Renal pelvis (tissue), 12 donors: ENCODE data around the gene THAP11. TPM values are rescaled to one million over a fixed set of nuclear protein-coding genes. Genes with fewer than 3 reads are reported as not detected.
A peak's percentile ranks its signal among the peaks of the same experiment; 100 is the strongest.

Experiments
- DNase-seq: peaks from one replicate; pipeline ENCODE4 v3.0.0-alpha.2; 2013
- long read RNA-seq, 16 experiments: transcript quantifications; one replicate each; lab custom pipeline, GENCODE V29; 2026
- polyA plus RNA-seq, 3 donors: library from polyadenylated mRNA; unstranded; fragments of 120-200 nt; gene quantifications; one replicate each; pipeline ENCODE4 v1.2.1, GENCODE V29; 2013; ENCODE audit not compliant: insufficient read length in 3 of 3

THAP11 gene
- polyA plus RNA-seq = 10 to 100 TPM; 30.9 to 39.5 (median 33.4) TPM
- long read RNA-seq, donor 1, transcript THAP11-201 (1 exons, 2,114 nt) = major isoform, 31 of 31 reads
- long read RNA-seq, donor 1, partial matches to known transcripts = 0 of 31 reads
- long read RNA-seq, donor 1, other reads (novel, unspliced or antisense) = 0 of 31 reads
- long read RNA-seq, donor 2, transcript THAP11-201 (1 exons, 2,114 nt) = major isoform, 45 of 45 reads
- long read RNA-seq, donor 2, partial matches to known transcripts = 0 of 45 reads
- long read RNA-seq, donor 2, other reads (novel, unspliced or antisense) = 0 of 45 reads
- long read RNA-seq, donor 3, transcript THAP11-201 (1 exons, 2,114 nt) = major isoform, 42 of 42 reads
- long read RNA-seq, donor 3, partial matches to known transcripts = 0 of 42 reads
- long read RNA-seq, donor 3, other reads (novel, unspliced or antisense) = 0 of 42 reads
- long read RNA-seq, donor 4, transcript THAP11-201 (1 exons, 2,114 nt) = major isoform, 67 of 67 reads
- long read RNA-seq, donor 4, partial matches to known transcripts = 0 of 67 reads
- long read RNA-seq, donor 4, other reads (novel, unspliced or antisense) = 0 of 67 reads
- long read RNA-seq, donor 5, transcript THAP11-201 (1 exons, 2,114 nt) = major isoform, 36 of 36 reads
- long read RNA-seq, donor 5, partial matches to known transcripts = 0 of 36 reads
- long read RNA-seq, donor 5, other reads (novel, unspliced or antisense) = 0 of 36 reads
- long read RNA-seq, donor 6, transcript THAP11-201 (1 exons, 2,114 nt) = major isoform, 41 of 41 reads
- long read RNA-seq, donor 6, partial matches to known transcripts = 0 of 41 reads
- long read RNA-seq, donor 6, other reads (novel, unspliced or antisense) = 0 of 41 reads
- long read RNA-seq, donor 7, transcript THAP11-201 (1 exons, 2,114 nt) = major isoform, 76 of 76 reads
- long read RNA-seq, donor 7, partial matches to known transcripts = 0 of 76 reads
- long read RNA-seq, donor 7, other reads (novel, unspliced or antisense) = 0 of 76 reads
- long read RNA-seq, donor 8, transcript THAP11-201 (1 exons, 2,114 nt) = major isoform, 27 of 27 reads
- long read RNA-seq, donor 8, partial matches to known transcripts = 0 of 27 reads
- long read RNA-seq, donor 8, other reads (novel, unspliced or antisense) = 0 of 27 reads
- long read RNA-seq, donor 9, transcript THAP11-201 (1 exons, 2,114 nt) = major isoform, 65 of 65 reads
- long read RNA-seq, donor 9, partial matches to known transcripts = 0 of 65 reads
- long read RNA-seq, donor 9, other reads (novel, unspliced or antisense) = 0 of 65 reads
- long read RNA-seq, donor 10, transcript THAP11-201 (1 exons, 2,114 nt) = major isoform, 56 of 56 reads
- long read RNA-seq, donor 10, partial matches to known transcripts = 0 of 56 reads
- long read RNA-seq, donor 10, other reads (novel, unspliced or antisense) = 0 of 56 reads
- long read RNA-seq, donor 11, transcript THAP11-201 (1 exons, 2,114 nt) = major isoform, 39 of 39 reads
- long read RNA-seq, donor 11, partial matches to known transcripts = 0 of 39 reads
- long read RNA-seq, donor 11, other reads (novel, unspliced or antisense) = 0 of 39 reads
- long read RNA-seq, donor 12, transcript THAP11-201 (1 exons, 2,114 nt) = major isoform, 52 of 52 reads
- long read RNA-seq, donor 12, partial matches to known transcripts = 0 of 52 reads
- long read RNA-seq, donor 12, other reads (novel, unspliced or antisense) = 0 of 52 reads
- long read RNA-seq, donor 13, transcript THAP11-201 (1 exons, 2,114 nt) = major isoform, 36 of 36 reads
- long read RNA-seq, donor 13, partial matches to known transcripts = 0 of 36 reads
- long read RNA-seq, donor 13, other reads (novel, unspliced or antisense) = 0 of 36 reads
- long read RNA-seq, donor 14 = 0 reads
- long read RNA-seq, donor 15 = 0 reads
- long read RNA-seq, donor 16, transcript THAP11-201 (1 exons, 2,114 nt) = major isoform, 64 of 64 reads
- long read RNA-seq, donor 16, partial matches to known transcripts = 0 of 64 reads
- long read RNA-seq, donor 16, other reads (novel, unspliced or antisense) = 0 of 64 reads

- DNase-seq = peak; percentile 95
Measured at GRCh38 chr16:67841816-67842508, at the start of gene THAP11. Gene THAP11, plus strand, starts transcription at chr16:67842320. Its CDS starts 235 bp downstream, at chr16:67842555.

- no peak for DNase-seq
Measured at GRCh38 chr16:67796099-67796718, 45.9 kb upstream of the THAP11 start.

- no peak for DNase-seq
Measured at GRCh38 chr16:67800338-67800926, 41.7 kb upstream of the THAP11 start.

- no peak for DNase-seq
Measured at GRCh38 chr16:67801241-67801640, 40.9 kb upstream of the THAP11 start.

- DNase-seq = no peak
Measured at GRCh38 chr16:67801883-67802282, 40.2 kb upstream of the THAP11 start.

GRCh38 chr16:67803894-67804293 lies 38.2 kb upstream of the THAP11 start:
- DNase-seq = no peak

- no peak for DNase-seq
Measured at GRCh38 chr16:67804853-67805542, 37.1 kb upstream of the THAP11 start.

- DNase-seq = no peak
Measured at GRCh38 chr16:67805718-67806427, 36.2 kb upstream of the THAP11 start.

- peak; percentile 99 for DNase-seq
Measured at GRCh38 chr16:67806428-67807147, 35.5 kb upstream of the THAP11 start, which contains the start of the genes RANBP10 and TSNAXIP1. Gene RANBP10, minus strand, starts transcription at chr16:67806560. Its CDS starts 24 bp downstream, at chr16:67806536. Gene TSNAXIP1, plus strand, starts transcription at chr16:67806889. Its CDS starts 261 bp downstream, at chr16:67807150.

GRCh38 chr16:67807148-67807682 lies 34.9 kb upstream of the THAP11 start:
- no peak for DNase-seq

GRCh38 chr16:67811899-67812298 lies 30.2 kb upstream of the THAP11 start:
- no peak for DNase-seq

GRCh38 chr16:67814567-67814966 lies 27.6 kb upstream of the THAP11 start:
- no peak for DNase-seq

GRCh38 chr16:67820608-67821259 lies 21.4 kb upstream of the THAP11 start:
- DNase-seq = no peak

GRCh38 chr16:67822511-67822910 lies 19.6 kb upstream of the THAP11 start:
- no peak for DNase-seq

- no peak for DNase-seq
Measured at GRCh38 chr16:67825119-67825518, 17.0 kb upstream of the THAP11 start.

GRCh38 chr16:67825906-67826305 lies 16.2 kb upstream of the THAP11 start:
- DNase-seq = no peak
